K562 (cell line): ENCODE measurements around the gene PIM3.

Source experiments
- CTCF ChIP-seq, 3 experiments: IDR thresholded peaks in 2 of 3; conservative IDR thresholded peaks in 1 of 3; 2 replicates each; pipeline ENCODE4 v1.5.1; 2011 to 2012; ENCODE audit warnings: low read length in 3 of 3, mild to moderate bottlenecking in 3 of 3, control low read depth in 2 of 3, improper control_type of control experiment in 1 of 3, inconsistent platforms in 1 of 3, low read depth in 1 of 3, mixed read lengths in 1 of 3, moderate library complexity in 1 of 3; ENCODE audit not compliant: insufficient read depth in 2 of 3
- DNMT1 ChIP-seq: fragments of 450-650 bp; IDR thresholded peaks from 2 replicates; pipeline ENCODE4 v1.6.1; 2016; ENCODE audit warnings: antibody characterized with exemption, mild to moderate bottlenecking
- HBP1 ChIP-seq: fragments of 450-650 bp; formaldehyde crosslinking; IDR thresholded peaks from 2 replicates; pipeline ENCODE4 v1.4.0; 2022; ENCODE audit warnings: missing genetic modification characterization
- HNRNPH1 ChIP-seq: fragments of 200-400 bp; formaldehyde crosslinking; optimal IDR thresholded peaks from 2 replicates; pipeline ENCODE3; 2017; ENCODE audit warnings: low read depth, mild to moderate bottlenecking, low read length, moderate library complexity
- KDM5B ChIP-seq: fragments of 200-600 bp; sonication (generic); IDR thresholded peaks from 2 replicates; pipeline ENCODE4 v1.6.1; 2012; ENCODE audit warnings: low read depth, mild to moderate bottlenecking, moderate library complexity, low read length, control low read depth, inconsistent platforms; ENCODE audit not compliant: insufficient replicate concordance
- MAX ChIP-seq: sonication (generic); formaldehyde crosslinking; IDR thresholded peaks from 2 replicates; pipeline ENCODE4 v1.9.0; 2022; ENCODE audit warnings: mild to moderate bottlenecking, missing genetic modification reagents
- PHB2 ChIP-seq: fragments of 450-650 bp; IDR thresholded peaks from 2 replicates; pipeline ENCODE4 v1.6.1; 2017; ENCODE audit warnings: low read depth
- POLR2AphosphoS5 ChIP-seq: IDR thresholded peaks from 2 replicates; pipeline ENCODE4 v1.6.1; 2011; ENCODE audit warnings: mild to moderate bottlenecking, low read depth, low read length, moderate library complexity; ENCODE audit not compliant: control insufficient read depth, insufficient read depth
- TFE3 ChIP-seq: fragments of 450-650 bp; formaldehyde crosslinking; IDR thresholded peaks from 2 replicates; pipeline ENCODE4 v1.4.0; 2020; ENCODE audit warnings: mild to moderate bottlenecking, mixed read lengths

- TF ChIP-seq PHB2 (no peak), MAX (no peak), HNRNPH1 (no peak), POLR2AphosphoS5 (no peak), DNMT1 (no peak), HBP1 (CRISPR knock-in tag) (no peak), KDM5B (no peak), TFE3 (CRISPR knock-in tag) (no peak), CTCF (IDR thresholded peaks at IDR 0.05 in 2 of 3, conservative IDR thresholded peaks at IDR 0.05 in 1 of 3; ENCODE audit: insufficient read depth in 2 of 3, low read depth in 1 of 3, low read length in 3 of 3) (no peak)
Observed at GRCh38 chr22:49947296-49947622, 13.3 kb upstream of the PIM3 start.
